ENCODE measurements around the gene ADGRB3. TPM values are rescaled to one million over a fixed set of nuclear protein-coding genes. Genes with fewer than 3 reads are reported as not detected.

Gene ADGRB3
- total and polyA plus RNA-seq, 2 experiments from 2014 or later, result 1.2 to 1.4 TPM

DNA sequence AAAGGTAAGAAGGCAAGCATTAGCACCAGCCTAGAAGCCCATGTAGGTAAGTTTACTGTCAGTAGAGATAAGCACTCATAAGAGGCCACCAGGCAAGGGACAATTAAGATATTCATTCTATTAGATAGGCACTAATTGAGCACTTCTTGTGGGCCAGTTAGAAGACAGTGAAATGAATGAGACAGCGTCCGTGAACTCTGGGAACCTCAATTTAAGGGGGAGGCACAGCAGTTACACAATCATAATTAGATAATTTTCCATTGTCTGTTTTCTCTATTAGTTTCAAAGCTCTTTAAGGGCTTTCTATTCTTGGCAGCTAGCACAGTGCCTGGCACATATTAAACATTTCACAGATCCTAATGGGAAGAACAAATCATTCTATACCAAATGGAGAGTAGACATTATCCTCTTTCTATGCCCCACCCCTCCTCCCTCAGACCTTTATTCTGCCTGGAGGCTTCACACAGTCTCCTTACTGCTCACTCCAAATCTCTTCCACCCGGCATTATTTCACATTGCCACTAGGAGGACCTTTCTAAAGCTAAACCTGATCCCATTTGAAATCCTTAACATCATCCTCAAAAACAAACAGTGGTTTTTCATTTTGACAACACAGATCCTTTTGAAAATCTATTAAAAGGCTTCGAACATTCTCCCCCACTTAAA, 529.6 kb downstream of the ADGRB3 start:
- TF ChIP-seq, protein P1, sequence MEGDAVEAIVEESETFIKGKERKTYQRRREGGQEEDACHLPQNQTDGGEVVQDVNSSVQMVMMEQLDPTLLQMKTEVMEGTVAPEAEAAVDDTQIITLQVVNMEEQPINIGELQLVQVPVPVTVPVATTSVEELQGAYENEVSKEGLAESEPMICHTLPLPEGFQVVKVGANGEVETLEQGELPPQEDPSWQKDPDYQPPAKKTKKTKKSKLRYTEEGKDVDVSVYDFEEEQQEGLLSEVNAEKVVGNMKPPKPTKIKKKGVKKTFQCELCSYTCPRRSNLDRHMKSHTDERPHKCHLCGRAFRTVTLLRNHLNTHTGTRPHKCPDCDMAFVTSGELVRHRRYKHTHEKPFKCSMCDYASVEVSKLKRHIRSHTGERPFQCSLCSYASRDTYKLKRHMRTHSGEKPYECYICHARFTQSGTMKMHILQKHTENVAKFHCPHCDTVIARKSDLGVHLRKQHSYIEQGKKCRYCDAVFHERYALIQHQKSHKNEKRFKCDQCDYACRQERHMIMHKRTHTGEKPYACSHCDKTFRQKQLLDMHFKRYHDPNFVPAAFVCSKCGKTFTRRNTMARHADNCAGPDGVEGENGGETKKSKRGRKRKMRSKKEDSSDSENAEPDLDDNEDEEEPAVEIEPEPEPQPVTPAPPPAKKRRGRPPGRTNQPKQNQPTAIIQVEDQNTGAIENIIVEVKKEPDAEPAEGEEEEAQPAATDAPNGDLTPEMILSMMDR (IDR thresholded peaks at IDR 0.05; ENCODE audit: low read depth, low read length), result no peak
- peak in 1 of 2 donors; percentile 28 for DNase-seq (ENCODE audit: low read depth in 1 of 2, low spot score in 1 of 2)

GRCh38 chr6:69179681-69180080, 544.6 kb downstream of the ADGRB3 start:
- H3K36me3 ChIP-seq, result no peaks in the 10 kb centered on the region
- H3K27ac ChIP-seq, result no peak overlapping the region
- H3K4me1 ChIP-seq (ENCODE audit: low read depth), result no peaks in the 10 kb centered on the region
- TF ChIP-seq, protein P1 (IDR thresholded peaks at IDR 0.05; ENCODE audit: low read depth, low read length), result no peak
- no peaks in the 10 kb centered on the region for H3K27me3 ChIP-seq
- H3K9me3 ChIP-seq (ENCODE audit: low read depth), result no peaks in the 10 kb centered on the region
- DNase-seq (ENCODE audit: low read depth in 1 of 2, low spot score in 1 of 2), result no peak
- no peak overlapping the region for H3K4me3 ChIP-seq

More for the DNA sequence above, 529.6 kb downstream of the ADGRB3 start:
- Histone ChIP-seq H3K9me3 (ENCODE audit: low read depth) (no peaks in the 10 kb centered on the region), H3K27ac (no peak overlapping the region), H3K4me1 (ENCODE audit: low read depth) (peaks cover 4% of the 10 kb centered on the region), H3K36me3 (no peaks in the 10 kb centered on the region), H3K27me3 (no peaks in the 10 kb centered on the region), H3K4me3 (no peak overlapping the region)

GRCh38 chr6:69180361-69181067, 545.4 kb downstream of the ADGRB3 start:
- H3K36me3 ChIP-seq, result no peaks in the 10 kb centered on the region
- no peak for DNase-seq (ENCODE audit: low read depth in 1 of 2, low spot score in 1 of 2)
- H3K4me1 ChIP-seq (ENCODE audit: low read depth), result no peaks in the 10 kb centered on the region
- TF ChIP-seq, protein P1 (IDR thresholded peaks at IDR 0.05; ENCODE audit: low read depth, low read length), result no peak
- no peaks in the 10 kb centered on the region for H3K9me3 ChIP-seq (ENCODE audit: low read depth)
- no peak overlapping the region for H3K4me3 ChIP-seq
- H3K27ac ChIP-seq, result no peak overlapping the region
- no peaks in the 10 kb centered on the region for H3K27me3 ChIP-seq

- TF ChIP-seq, protein P1 (IDR thresholded peaks at IDR 0.05; ENCODE audit: low read depth, low read length), result no peak
- no peak overlapping the region for H3K4me3 ChIP-seq
- no peak overlapping the region for H3K27ac ChIP-seq
- no peaks in the 10 kb centered on the region for H3K4me1 ChIP-seq (ENCODE audit: low read depth)
- no peaks in the 10 kb centered on the region for H3K36me3 ChIP-seq
- H3K27me3 ChIP-seq, result no peaks in the 10 kb centered on the region
- H3K9me3 ChIP-seq (ENCODE audit: low read depth), result no peaks in the 10 kb centered on the region
- no peak for DNase-seq (ENCODE audit: low read depth in 1 of 2, low spot score in 1 of 2)
Observed at GRCh38 chr6:69181964-69182363, 546.9 kb downstream of the ADGRB3 start.

- Histone ChIP-seq H3K4me3 (no peak overlapping the region), H3K4me1 (ENCODE audit: low read depth) (no peaks in the 10 kb centered on the region), H3K36me3 (no peaks in the 10 kb centered on the region), H3K27me3 (no peaks in the 10 kb centered on the region), H3K9me3 (ENCODE audit: low read depth) (no peaks in the 10 kb centered on the region), H3K27ac (no peak overlapping the region)
- TF ChIP-seq, protein P1 (IDR thresholded peaks at IDR 0.05; ENCODE audit: low read depth, low read length), result no peak
- DNase-seq (ENCODE audit: low read depth in 1 of 2, low spot score in 1 of 2), result no peak
Observed at GRCh38 chr6:69185276-69185675, 550.2 kb downstream of the ADGRB3 start.
